Endothelial cell (in vitro differentiated cells): ENCODE data around the gene SIGLEC1. TPM values are rescaled to one million over a fixed set of nuclear protein-coding genes. Genes with fewer than 3 reads are reported as not detected.
A peak's percentile ranks its signal among the peaks of the same experiment; 100 is the strongest.

Experiments used
- DNase-seq: peaks from one replicate; pipeline ENCODE4 v3.0.0; 2021; ENCODE audit warnings: low spot score
- H3K27ac Mint-ChIP-seq: one replicate; pipeline ENCODE4 v1.8.0; 2021; ENCODE audit warnings: mixed read lengths, inconsistent platforms; ENCODE audit not compliant: unreplicated experiment
- H3K27me3 Mint-ChIP-seq: one replicate; pipeline ENCODE4 v1.8.0; 2021; ENCODE audit warnings: mild to moderate bottlenecking, moderate library complexity, mixed read lengths, inconsistent platforms; ENCODE audit not compliant: unreplicated experiment
- H3K36me3 Mint-ChIP-seq: one replicate; pipeline ENCODE4 v1.8.0; 2021; ENCODE audit warnings: mild to moderate bottlenecking, low read depth, mixed read lengths, inconsistent platforms; ENCODE audit not compliant: unreplicated experiment
- H3K4me1 Mint-ChIP-seq: one replicate; pipeline ENCODE4 v1.8.0; 2021; ENCODE audit warnings: mild to moderate bottlenecking, mixed read lengths, inconsistent platforms; ENCODE audit not compliant: unreplicated experiment
- H3K4me3 Mint-ChIP-seq: one replicate; pipeline ENCODE4 v1.8.0; 2021; ENCODE audit warnings: mild to moderate bottlenecking, mixed read lengths, inconsistent platforms; ENCODE audit not compliant: unreplicated experiment
- H3K9me3 Mint-ChIP-seq: one replicate; pipeline ENCODE4 v1.8.0; 2021; ENCODE audit warnings: mixed read lengths, inconsistent platforms; ENCODE audit not compliant: unreplicated experiment
- total RNA-seq: library from RNA; stranded (reverse); fragmentation: NEBNext Ultra II Directional; extraction: Animal tissue kit (Norgen Biotek cat#: 25700); gene quantifications from one replicate; pipeline ENCODE4 v1.2.1, GENCODE V29; 2021; ENCODE audit not compliant: unreplicated experiment
- TF ChIP-seq, protein P1 (sequence below): fragments of 200-600 bp; sonication (generic); IDR thresholded peaks from one replicate; pipeline ENCODE4 v1.5.0; 2021; ENCODE audit warnings: antibody characterized with exemption; ENCODE audit not compliant: unreplicated experiment

SIGLEC1 gene
- total RNA-seq, 1 donor from 2014 or later = not detected

GRCh38 chr20:3733119-3733995 is 21.0 kb upstream of the SIGLEC1 start:
- H3K4me3 Mint-ChIP-seq = peak overlapping the region; percentile 70
- no peak overlapping the region for H3K27ac Mint-ChIP-seq
- H3K36me3 Mint-ChIP-seq = peaks cover 6% of the 10 kb centered on the region
- DNase-seq = no peak
- no peaks in the 10 kb centered on the region for H3K9me3 Mint-ChIP-seq
- peaks cover 24% of the 10 kb centered on the region for H3K4me1 Mint-ChIP-seq
- peaks cover 12% of the 10 kb centered on the region for H3K27me3 Mint-ChIP-seq
- TF ChIP-seq, protein P1, sequence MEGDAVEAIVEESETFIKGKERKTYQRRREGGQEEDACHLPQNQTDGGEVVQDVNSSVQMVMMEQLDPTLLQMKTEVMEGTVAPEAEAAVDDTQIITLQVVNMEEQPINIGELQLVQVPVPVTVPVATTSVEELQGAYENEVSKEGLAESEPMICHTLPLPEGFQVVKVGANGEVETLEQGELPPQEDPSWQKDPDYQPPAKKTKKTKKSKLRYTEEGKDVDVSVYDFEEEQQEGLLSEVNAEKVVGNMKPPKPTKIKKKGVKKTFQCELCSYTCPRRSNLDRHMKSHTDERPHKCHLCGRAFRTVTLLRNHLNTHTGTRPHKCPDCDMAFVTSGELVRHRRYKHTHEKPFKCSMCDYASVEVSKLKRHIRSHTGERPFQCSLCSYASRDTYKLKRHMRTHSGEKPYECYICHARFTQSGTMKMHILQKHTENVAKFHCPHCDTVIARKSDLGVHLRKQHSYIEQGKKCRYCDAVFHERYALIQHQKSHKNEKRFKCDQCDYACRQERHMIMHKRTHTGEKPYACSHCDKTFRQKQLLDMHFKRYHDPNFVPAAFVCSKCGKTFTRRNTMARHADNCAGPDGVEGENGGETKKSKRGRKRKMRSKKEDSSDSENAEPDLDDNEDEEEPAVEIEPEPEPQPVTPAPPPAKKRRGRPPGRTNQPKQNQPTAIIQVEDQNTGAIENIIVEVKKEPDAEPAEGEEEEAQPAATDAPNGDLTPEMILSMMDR = no peak

- DNase-seq = no peak
- Mint-ChIP-seq H3K36me3 (peaks cover 3% of the 10 kb centered on the region), H3K27ac (no peak within 1 kb of the TSS), H3K27me3 (peaks cover 16% of the 10 kb centered on the region), H3K4me3 (peak within 1 kb of the TSS; percentile 70), H3K4me1 (peaks cover 17% of the 10 kb centered on the region), H3K9me3 (no peaks in the 10 kb centered on the region)
- TF ChIP-seq, protein P1 = no peak
These were observed 20.1 kb upstream of the SIGLEC1 start, which contains the start of gene HSPA12B for GRCh38 chr20:3732327-3733118. Gene HSPA12B (plus strand): TSS chr20:3732685. CDS start chr20:3738675, 5,990 bp downstream.

DNA sequence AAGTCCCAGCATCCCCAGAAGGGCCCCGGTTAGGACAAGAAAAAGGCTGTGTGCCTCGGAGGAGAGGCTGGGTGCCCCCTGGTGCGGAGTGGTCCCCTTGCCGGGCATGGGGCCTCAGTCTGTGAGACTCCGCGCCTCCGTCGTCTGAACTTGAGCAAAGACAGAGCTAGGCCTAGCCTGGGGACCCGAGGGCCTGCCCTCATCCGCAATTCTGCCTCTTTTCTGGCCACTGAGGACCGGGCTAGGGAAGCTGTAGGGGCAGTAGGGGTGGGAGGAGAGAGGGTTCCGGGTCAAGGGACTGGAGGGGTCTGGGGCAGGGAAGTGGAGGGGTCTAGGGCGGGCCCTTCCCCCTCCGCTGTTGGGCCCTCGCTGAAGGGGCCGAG is 19.5 kb upstream of the SIGLEC1 start:
- H3K27ac Mint-ChIP-seq = no peak overlapping the region
- DNase-seq = no peak
- peaks cover 3% of the 10 kb centered on the region for H3K36me3 Mint-ChIP-seq
- no peaks in the 10 kb centered on the region for H3K9me3 Mint-ChIP-seq
- H3K27me3 Mint-ChIP-seq = peaks cover 16% of the 10 kb centered on the region
- H3K4me1 Mint-ChIP-seq = peaks cover 19% of the 10 kb centered on the region
- TF ChIP-seq, protein P1 = no peak
- no peak overlapping the region for H3K4me3 Mint-ChIP-seq

DNA sequence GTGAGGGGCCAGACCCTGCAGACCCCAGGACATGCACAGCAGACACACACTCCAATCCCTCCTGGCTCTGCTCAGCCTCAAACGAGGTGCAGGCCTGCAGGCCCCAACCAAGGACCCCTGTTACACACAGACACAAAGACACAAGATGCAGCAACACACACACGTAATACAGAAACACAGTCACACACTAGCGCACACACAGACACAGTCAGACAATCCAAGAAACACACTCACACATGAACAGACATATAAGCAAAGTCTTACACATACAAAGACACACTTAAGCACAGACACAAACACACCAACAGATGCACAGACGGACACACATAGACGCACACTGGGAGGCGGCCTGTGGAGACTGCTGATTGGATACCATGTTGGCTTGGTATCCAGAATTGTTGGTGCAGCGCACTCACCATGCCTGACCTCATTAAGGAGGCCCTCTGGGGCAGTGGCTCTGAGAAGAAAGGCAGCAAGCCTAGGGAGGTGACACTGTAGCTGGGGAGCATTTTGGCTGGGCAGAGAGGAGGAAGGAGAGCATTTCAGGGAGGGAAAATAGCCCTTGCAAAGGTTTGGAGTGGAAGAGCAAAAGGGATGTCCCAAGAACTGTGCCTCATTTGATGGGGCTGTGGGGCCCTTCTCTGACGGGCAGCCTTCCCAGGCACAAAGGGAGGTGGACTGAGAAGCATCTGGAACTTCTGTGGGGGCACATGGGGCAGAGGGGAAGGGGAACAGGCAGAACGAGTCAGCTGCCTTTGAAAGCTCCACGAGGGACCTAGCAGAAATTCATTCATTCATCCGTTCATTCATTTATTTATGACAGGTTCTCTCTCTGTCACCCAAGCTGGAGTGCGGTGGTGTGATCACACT is 18.6 kb upstream of the SIGLEC1 start:
- Mint-ChIP-seq H3K27ac (no peak overlapping the region), H3K9me3 (no peaks in the 10 kb centered on the region)
- TF ChIP-seq, protein P1 = no peak

More for the DNA sequence above, 18.6 kb upstream of the SIGLEC1 start:
- Mint-ChIP-seq H3K27me3 (peaks cover 16% of the 10 kb centered on the region), H3K4me1 (peaks cover 19% of the 10 kb centered on the region), H3K4me3 (peak overlapping the region; percentile 3), H3K36me3 (peaks cover 3% of the 10 kb centered on the region)
- no peak for DNase-seq
